Measurements from ENCODE around the gene CELF6.

DNA sequence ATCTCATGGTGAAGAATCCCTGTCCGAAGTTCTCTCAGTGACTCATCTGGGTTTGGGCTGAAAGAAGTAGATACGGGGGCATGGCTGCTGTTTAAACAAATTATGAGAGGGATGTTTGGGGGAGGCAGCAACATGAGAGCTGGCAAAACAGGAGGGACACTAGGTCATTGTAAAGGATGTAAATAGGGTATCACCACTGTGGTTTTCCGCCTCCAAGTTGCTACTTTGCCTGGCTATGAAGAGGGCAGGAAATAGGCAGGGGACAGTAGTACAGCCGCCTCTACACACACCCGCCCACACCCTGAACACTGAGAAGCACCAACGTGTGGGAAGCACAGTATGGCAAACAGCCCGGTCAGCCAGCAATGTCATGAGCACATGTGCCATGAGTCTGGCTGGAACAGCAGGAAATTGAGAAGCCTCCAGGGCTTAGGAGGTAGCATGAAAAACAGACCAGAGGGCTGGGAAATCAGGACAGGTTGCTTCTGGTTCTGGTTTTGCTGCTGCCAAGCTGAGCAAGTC, 38.8 kb upstream of the CELF6 start:
- TF ChIP-seq CTCF (IDR thresholded peaks at IDR 0.05; ENCODE audit: insufficient read depth, low read length) (no peak), GABPA (IDR thresholded peaks at IDR 0.05; ENCODE audit: low read depth) (no peak)
- TF ChIP-seq, protein P1, sequence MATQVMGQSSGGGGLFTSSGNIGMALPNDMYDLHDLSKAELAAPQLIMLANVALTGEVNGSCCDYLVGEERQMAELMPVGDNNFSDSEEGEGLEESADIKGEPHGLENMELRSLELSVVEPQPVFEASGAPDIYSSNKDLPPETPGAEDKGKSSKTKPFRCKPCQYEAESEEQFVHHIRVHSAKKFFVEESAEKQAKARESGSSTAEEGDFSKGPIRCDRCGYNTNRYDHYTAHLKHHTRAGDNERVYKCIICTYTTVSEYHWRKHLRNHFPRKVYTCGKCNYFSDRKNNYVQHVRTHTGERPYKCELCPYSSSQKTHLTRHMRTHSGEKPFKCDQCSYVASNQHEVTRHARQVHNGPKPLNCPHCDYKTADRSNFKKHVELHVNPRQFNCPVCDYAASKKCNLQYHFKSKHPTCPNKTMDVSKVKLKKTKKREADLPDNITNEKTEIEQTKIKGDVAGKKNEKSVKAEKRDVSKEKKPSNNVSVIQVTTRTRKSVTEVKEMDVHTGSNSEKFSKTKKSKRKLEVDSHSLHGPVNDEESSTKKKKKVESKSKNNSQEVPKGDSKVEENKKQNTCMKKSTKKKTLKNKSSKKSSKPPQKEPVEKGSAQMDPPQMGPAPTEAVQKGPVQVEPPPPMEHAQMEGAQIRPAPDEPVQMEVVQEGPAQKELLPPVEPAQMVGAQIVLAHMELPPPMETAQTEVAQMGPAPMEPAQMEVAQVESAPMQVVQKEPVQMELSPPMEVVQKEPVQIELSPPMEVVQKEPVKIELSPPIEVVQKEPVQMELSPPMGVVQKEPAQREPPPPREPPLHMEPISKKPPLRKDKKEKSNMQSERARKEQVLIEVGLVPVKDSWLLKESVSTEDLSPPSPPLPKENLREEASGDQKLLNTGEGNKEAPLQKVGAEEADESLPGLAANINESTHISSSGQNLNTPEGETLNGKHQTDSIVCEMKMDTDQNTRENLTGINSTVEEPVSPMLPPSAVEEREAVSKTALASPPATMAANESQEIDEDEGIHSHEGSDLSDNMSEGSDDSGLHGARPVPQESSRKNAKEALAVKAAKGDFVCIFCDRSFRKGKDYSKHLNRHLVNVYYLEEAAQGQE (IDR thresholded peaks at IDR 0.05; ENCODE audit: insufficient replicate concordance, low read depth) = no peak
